GM12874 (cell line): ENCODE results near the gene ULK4.

Experiments used
- TF ChIP-seq, protein P1 (sequence below): IDR thresholded peaks from 2 replicates; pipeline ENCODE4 v1.5.1; 2011; ENCODE audit warnings: low read depth, mild to moderate bottlenecking, control low read depth, low read length, moderate library complexity; ENCODE audit not compliant: insufficient read depth

ULK4 gene

DNA sequence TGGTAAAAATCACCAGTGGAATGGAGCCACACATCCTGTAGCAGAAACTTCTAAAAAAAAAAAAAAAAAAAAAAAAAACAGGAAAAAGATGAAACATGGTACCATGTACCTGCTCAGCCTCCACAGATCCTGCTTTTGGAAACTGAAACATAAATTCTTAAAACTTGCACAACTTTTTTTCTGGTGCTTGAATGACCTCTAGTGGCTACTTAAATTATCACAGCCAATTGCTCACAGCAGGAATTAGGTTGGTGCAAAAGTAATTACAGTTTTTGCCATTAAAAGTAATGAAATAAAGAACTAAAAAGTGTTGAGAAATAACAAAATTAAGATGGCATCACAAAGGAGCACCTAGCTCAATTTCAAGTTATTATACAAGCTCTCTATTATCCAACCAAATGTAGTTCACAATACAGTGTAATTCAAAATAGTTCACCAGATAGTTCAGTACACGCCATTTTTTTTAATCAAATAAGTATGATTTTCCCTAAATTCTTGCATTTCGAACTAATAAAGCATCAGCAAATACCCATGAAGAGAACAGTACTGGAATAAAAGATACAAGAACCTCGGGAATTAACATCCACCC lies 80.6 kb downstream of the ULK4 start:
- TF ChIP-seq, protein P1, sequence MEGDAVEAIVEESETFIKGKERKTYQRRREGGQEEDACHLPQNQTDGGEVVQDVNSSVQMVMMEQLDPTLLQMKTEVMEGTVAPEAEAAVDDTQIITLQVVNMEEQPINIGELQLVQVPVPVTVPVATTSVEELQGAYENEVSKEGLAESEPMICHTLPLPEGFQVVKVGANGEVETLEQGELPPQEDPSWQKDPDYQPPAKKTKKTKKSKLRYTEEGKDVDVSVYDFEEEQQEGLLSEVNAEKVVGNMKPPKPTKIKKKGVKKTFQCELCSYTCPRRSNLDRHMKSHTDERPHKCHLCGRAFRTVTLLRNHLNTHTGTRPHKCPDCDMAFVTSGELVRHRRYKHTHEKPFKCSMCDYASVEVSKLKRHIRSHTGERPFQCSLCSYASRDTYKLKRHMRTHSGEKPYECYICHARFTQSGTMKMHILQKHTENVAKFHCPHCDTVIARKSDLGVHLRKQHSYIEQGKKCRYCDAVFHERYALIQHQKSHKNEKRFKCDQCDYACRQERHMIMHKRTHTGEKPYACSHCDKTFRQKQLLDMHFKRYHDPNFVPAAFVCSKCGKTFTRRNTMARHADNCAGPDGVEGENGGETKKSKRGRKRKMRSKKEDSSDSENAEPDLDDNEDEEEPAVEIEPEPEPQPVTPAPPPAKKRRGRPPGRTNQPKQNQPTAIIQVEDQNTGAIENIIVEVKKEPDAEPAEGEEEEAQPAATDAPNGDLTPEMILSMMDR = peak; percentile 39; the same call in 1 of the 2 replicates

GRCh38 chr3:41880387-41880786 lies 81.5 kb downstream of the ULK4 start:
- TF ChIP-seq, protein P1 = no peak

DNA sequence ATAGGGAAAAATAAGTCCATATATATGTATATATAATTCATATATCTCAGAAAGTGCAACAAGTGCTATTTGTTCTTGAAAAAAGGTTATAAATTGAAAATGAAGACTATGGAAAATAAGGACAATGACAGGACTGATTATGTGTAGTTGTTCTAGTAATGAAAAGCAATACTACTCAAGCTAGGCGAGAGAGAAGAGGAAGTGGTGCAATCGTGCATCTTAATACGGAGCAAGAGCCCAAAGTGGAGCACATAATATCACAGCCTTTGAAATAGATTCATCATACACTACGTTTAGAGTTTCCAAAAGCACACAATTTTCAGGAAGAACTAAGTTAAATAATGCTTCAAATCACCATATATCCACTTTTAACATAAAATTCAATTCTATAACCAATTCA lies 87.9 kb downstream of the ULK4 start:
- TF ChIP-seq, protein P1 = no peak

- TF ChIP-seq, protein P1 = no peak
Observed at GRCh38 chr3:41872157-41872556, 89.7 kb downstream of the ULK4 start.

DNA sequence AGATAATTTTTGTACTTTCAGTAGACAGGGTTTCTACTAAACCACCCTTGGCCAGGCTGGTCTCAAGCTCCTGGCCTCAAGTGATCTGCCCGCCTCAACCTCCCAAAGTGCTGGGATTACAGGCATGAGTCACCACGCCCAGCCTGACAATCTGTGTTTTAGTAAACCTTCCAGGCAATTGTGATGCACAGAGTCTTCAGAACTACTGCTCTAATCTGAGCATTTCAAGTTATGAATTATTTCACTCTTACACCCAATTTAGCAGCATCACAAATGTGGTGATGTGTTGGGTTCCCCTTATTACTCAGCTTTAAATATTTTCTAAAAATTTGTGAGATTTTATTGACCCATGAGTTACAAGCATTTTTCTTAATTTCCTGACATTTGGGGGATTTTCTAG lies 94.4 kb downstream of the ULK4 start:
- TF ChIP-seq, protein P1 = no peak

- TF ChIP-seq, protein P1 = no peak
Observed at GRCh38 chr3:41866298-41866697, 95.6 kb downstream of the ULK4 start.

DNA sequence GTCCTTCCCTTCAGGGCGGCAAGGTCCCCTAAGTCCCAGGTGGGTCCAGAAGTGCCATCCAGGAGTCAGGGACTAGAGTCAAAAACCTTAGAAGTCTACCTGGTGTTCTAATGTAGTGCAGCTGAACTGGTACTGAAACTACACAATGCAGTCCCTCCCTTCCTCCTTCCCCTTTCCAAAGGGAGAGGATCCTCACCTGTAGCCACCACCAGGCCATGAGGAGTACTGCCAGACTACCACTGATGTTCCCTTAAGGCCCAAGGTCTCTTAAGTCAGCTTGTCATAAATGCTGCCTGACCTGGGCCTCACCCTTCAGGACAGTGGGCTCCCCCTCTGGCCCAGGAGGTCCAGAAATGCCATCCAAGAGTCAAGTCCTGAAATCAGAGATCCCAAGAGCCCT lies 98.9 kb downstream of the ULK4 start:
- TF ChIP-seq, protein P1 = no peak
